Measurements from ENCODE around the gene AACS. TPM values are rescaled to one million over a fixed set of nuclear protein-coding genes. Genes with fewer than 3 reads are reported as not detected.

Gene AACS
- total and polyA plus RNA-seq, 2 of the 4 experiments (the other 2 are of a cell fraction): 22.0 to 24.9 TPM

- no peaks in the 10 kb centered on the region for H3K9me1 ChIP-seq (ENCODE audit: insufficient read depth, low read length)
- no peak for TF ChIP-seq RFX5 (IDR thresholded peaks at IDR 0.05; ENCODE audit: low read depth, low read length)
- TF ChIP-seq NFE2L2 (IDR thresholded peaks at IDR 0.05; ENCODE audit: low read depth, low read length): no peak
- TF ChIP-seq CHD1 (IDR thresholded peaks at IDR 0.05; ENCODE audit: low read depth, low read length): no peak
- TF ChIP-seq CTCF (conservative IDR thresholded peaks at IDR 0.05; ENCODE audit: low read depth, low read length): no peak
- no peak for TF ChIP-seq RCOR1 (IDR thresholded peaks at IDR 0.05; ENCODE audit: insufficient replicate concordance, low read length)
- TF ChIP-seq POLR2A (IDR thresholded peaks at IDR 0.05; ENCODE audit: low read depth, low read length): no peak
- no peak for TF ChIP-seq BHLHE40 (IDR thresholded peaks at IDR 0.05; ENCODE audit: low read depth, low read length)
- no peak for TF ChIP-seq CEBPB (IDR thresholded peaks at IDR 0.05; ENCODE audit: low read depth, low read length)
- no peak for TF ChIP-seq RAD21 (IDR thresholded peaks at IDR 0.05; ENCODE audit: low read length)
- no peak for TF ChIP-seq SMC3 (IDR thresholded peaks at IDR 0.05; ENCODE audit: low read depth, low read length)
- no peak for TF ChIP-seq MAZ (IDR thresholded peaks at IDR 0.05; ENCODE audit: borderline replicate concordance, low read depth, low read length)
- no peak for TF ChIP-seq MAFK (IDR thresholded peaks at IDR 0.05; ENCODE audit: low read depth, low read length)
- H3K4me2 ChIP-seq (ENCODE audit: low read depth, low read length): no peak overlapping the region
- no peak overlapping the region for H3K4ac ChIP-seq (ENCODE audit: low read depth, low read length)
- no peaks in the 10 kb centered on the region for H4K20me1 ChIP-seq (ENCODE audit: insufficient read depth, low read length)
- H3K4me3 ChIP-seq (ENCODE audit: insufficient read depth, low read depth, low read length): no peak overlapping the region
- H4K5ac ChIP-seq (ENCODE audit: low read depth, low read length): no peak overlapping the region
- dilution Hi-C loops (cut with HindIII; ENCODE audit: low sequenced_read_pairs, unreplicated experiment): no loop called here
- H3K4me1 ChIP-seq (ENCODE audit: control insufficient read depth, insufficient read depth, low read length): no peaks in the 10 kb centered on the region
- intact Hi-C loops (cut with micrococcal nuclease): no loop called here
- DNase-seq: no peak
- BruUV-seq (replicated peaks): no TSS peak
- in situ Hi-C loops (cut with MboI; ENCODE audit: low sequenced_read_pairs): loop anchor here (25.0 kb wide), 1 partner anchor 221 kb away; no protein-coding TSS in a partner anchor
- no peak overlapping the region for H3K9ac ChIP-seq (ENCODE audit: low read depth, low read length)
- H2AFZ ChIP-seq (replicated peaks; ENCODE audit: low read length, poor library complexity): no peak overlapping the region
- no peak overlapping the region for H3K27ac ChIP-seq (ENCODE audit: insufficient read depth, low read length)
- WGBS, 2 experiments (ENCODE audit: extremely low coverage in 2 of 2, insufficient read length in 1 of 2): no CpG with 5 or more reads among the region's 10 CpGs
- no peak overlapping the region for H4K91ac ChIP-seq (ENCODE audit: insufficient read depth, low read depth, low read length)
- ATAC-seq (ENCODE audit: low read depth): no peak
- H3K18ac ChIP-seq (ENCODE audit: low read depth, low read length): no peak overlapping the region
- no peaks in the 10 kb centered on the region for H3K36me3 ChIP-seq (ENCODE audit: control insufficient read depth, insufficient read depth, low read length)
- no peak overlapping the region for H4K8ac ChIP-seq (ENCODE audit: low read depth in 2 of 2, low read length in 2 of 2)
- H3K27me3 ChIP-seq (ENCODE audit: control insufficient read depth, insufficient read depth, low read length): peaks cover 34% of the 10 kb centered on the region
- H3K23ac ChIP-seq (ENCODE audit: low read depth, low read length): no peak overlapping the region
- H2BK5ac ChIP-seq (ENCODE audit: low read depth, low read length, poor library complexity, severe bottlenecking): no peak overlapping the region
- H3K56ac ChIP-seq (ENCODE audit: extremely low read depth, insufficient read depth, low read length): no peak overlapping the region
- ChIA-PET CTCF (no interaction called here), POLR2A (ENCODE audit: unreplicated experiment) (no interaction called here)
- H3K9me3 ChIP-seq (ENCODE audit: control insufficient read depth, insufficient read depth, low read length): no peaks in the 10 kb centered on the region
- H2BK120ac ChIP-seq (ENCODE audit: low read depth, low read length): no peak overlapping the region
- H3K79me1 ChIP-seq (ENCODE audit: low read depth in 1 of 2, low read length in 2 of 2): no peaks in the 10 kb centered on the region
- no peak overlapping the region for H2AK9ac ChIP-seq (replicated peaks; ENCODE audit: low read depth, low read length, poor library complexity)
- H2BK20ac ChIP-seq (ENCODE audit: low read depth, low read length): no peak overlapping the region
- H3K14ac ChIP-seq (replicated peaks; ENCODE audit: low read depth, low read length): no peak overlapping the region
- no peak overlapping the region for H2BK15ac ChIP-seq (ENCODE audit: low read depth, low read length)
- no peak overlapping the region for H2AK5ac ChIP-seq (ENCODE audit: low read depth, low read length)
These were observed 126.3 kb downstream of the AACS start for GRCh38 chr12:125191361-125192087.
